ENCODE data around the gene PDIA6. TPM values are rescaled to one million over a fixed set of nuclear protein-coding genes. Genes with fewer than 3 reads are reported as not detected.

PDIA6 gene
- total and polyA plus RNA-seq, 9 of the 15 experiments (the other 6 are each of a cell fraction or from before 2014, with no cell fraction given): 166 to 268 (median 229) TPM

Small RNA genes within 50 kb of the gene (small RNA-seq; reads per million reads assigned to genes)
- gene RNU7-138P: not detected
- not detected for gene RNU7-176P

Other genes with a start within 250 kb of the PDIA6 start
- gene NOL10, start 122.8 kb downstream of the PDIA6 start, total RNA-seq (2014; rRNA removed): 44.0 and 46.7 TPM in 2 replicates
- 63.9 and 68.0 TPM in 2 replicates for gene NOL10, start 122.8 kb downstream of the PDIA6 start, total RNA-seq (2014; rRNA removed; fragmentation: Illumina TruSeq; extraction: Trizol)
- 55.6 and 60.0 TPM in 2 replicates for gene NOL10, start 122.8 kb downstream of the PDIA6 start, total RNA-seq (2015; rRNA removed; fragmentation: Illumina TruSeq; extraction: Trizol)
- 44.2 and 47.8 TPM in 2 replicates for gene NOL10, start 122.8 kb downstream of the PDIA6 start, total RNA-seq (2021)
- 39.2 and 51.0 TPM in 2 replicates for gene NOL10, start 122.8 kb downstream of the PDIA6 start, polyA plus RNA-seq (2011; rRNA removed)
- 53.0 and 59.4 TPM in 2 replicates for gene NOL10, start 122.8 kb downstream of the PDIA6 start, polyA plus RNA-seq (2014; fragmentation: Illumina TruSeq; extraction: Trizol)
- gene NOL10, start 122.8 kb downstream of the PDIA6 start, polyA plus RNA-seq (2014; fragmentation: Nextera tagmentation; extraction: Ambion mirVana): 10 to 100 TPM; 32.9 to 45.5 TPM
- 35.4 and 42.2 TPM in 2 replicates for gene NOL10, start 122.8 kb downstream of the PDIA6 start, polyA plus RNA-seq (2014; rRNA removed)
- not detected in 2 replicates for gene ATP6V1C2, start 91.2 kb downstream of the PDIA6 start, total RNA-seq (2014; rRNA removed)
- gene ATP6V1C2, start 91.2 kb downstream of the PDIA6 start, total RNA-seq (2014; rRNA removed; fragmentation: Illumina TruSeq; extraction: Trizol): not detected in 2 replicates
- gene ATP6V1C2, start 91.2 kb downstream of the PDIA6 start, total RNA-seq (2015; rRNA removed; fragmentation: Illumina TruSeq; extraction: Trizol): not detected in 2 replicates
- 0.09 TPM in 1 of 2 replicates, not detected in the other for gene ATP6V1C2, start 91.2 kb downstream of the PDIA6 start, total RNA-seq (2021)
- gene ATP6V1C2, start 91.2 kb downstream of the PDIA6 start, polyA plus RNA-seq (2011; rRNA removed): 0.04 and 0.10 TPM in 2 replicates
- gene ATP6V1C2, start 91.2 kb downstream of the PDIA6 start, polyA plus RNA-seq (2014; fragmentation: Illumina TruSeq; extraction: Trizol): not detected in 2 replicates
- gene ATP6V1C2, start 91.2 kb downstream of the PDIA6 start, polyA plus RNA-seq (2014; fragmentation: Nextera tagmentation; extraction: Ambion mirVana): under 1 TPM; 0.28 to 0.31 TPM
- 0.01 and 0.13 TPM in 2 replicates for gene ATP6V1C2, start 91.2 kb downstream of the PDIA6 start, polyA plus RNA-seq (2014; rRNA removed)
- not detected in 2 replicates for gene KCNF1, start 99.1 kb upstream of the PDIA6 start, total RNA-seq (2014; rRNA removed)
- not detected in 2 replicates for gene KCNF1, start 99.1 kb upstream of the PDIA6 start, total RNA-seq (2014; rRNA removed; fragmentation: Illumina TruSeq; extraction: Trizol)
- not detected in 2 replicates for gene KCNF1, start 99.1 kb upstream of the PDIA6 start, total RNA-seq (2015; rRNA removed; fragmentation: Illumina TruSeq; extraction: Trizol)
- not detected in 2 replicates for gene KCNF1, start 99.1 kb upstream of the PDIA6 start, total RNA-seq (2021)
- gene KCNF1, start 99.1 kb upstream of the PDIA6 start, polyA plus RNA-seq (2011; rRNA removed): not detected in 2 replicates
- not detected in 2 replicates for gene KCNF1, start 99.1 kb upstream of the PDIA6 start, polyA plus RNA-seq (2014; fragmentation: Illumina TruSeq; extraction: Trizol)
- not detected for gene KCNF1, start 99.1 kb upstream of the PDIA6 start, polyA plus RNA-seq (2014; fragmentation: Nextera tagmentation; extraction: Ambion mirVana)
- not detected in 2 replicates for gene KCNF1, start 99.1 kb upstream of the PDIA6 start, polyA plus RNA-seq (2014; rRNA removed)

Data from K562 (cell line).